Naive thymus-derived CD4-positive, alpha-beta T cell (primary cell): ENCODE data around the gene RBFOX1. TPM values are rescaled to one million over a fixed set of nuclear protein-coding genes. Genes with fewer than 3 reads are reported as not detected.

Experiments
- ATAC-seq: fragments of 150-1000 bp; cut with Tn5 transposase; 2 replicates; pipeline ENCODE4 v1.10.0; 2021; ENCODE audit warnings: mild to moderate bottlenecking, moderate library complexity
- CTCF ChIA-PET: fragments of 350-600 bp; sonication (Branson Sonifier 250); formaldehyde crosslinking; loops from one replicate; lab custom pipeline; 2021; ENCODE audit warnings: antibody characterized with exemption; lab: Charles Lee
- POLR2A ChIA-PET: fragments of 350-600 bp; sonication (Branson Sonifier 250); formaldehyde crosslinking; loops from one replicate; lab custom pipeline; 2021; ENCODE audit warnings: antibody characterized with exemption, inconsistent platforms; lab: Charles Lee
- DNase-seq, 9 donors: peaks; one replicate each; pipeline versions ENCODE4 v3.0.0 to v3.0.0-alpha.2; 2020 to 2022; ENCODE audit warnings: mixed read lengths in 1 of 9
- H3K27ac ChIP-seq: one replicate; pipeline ENCODE4 v1.7.0; 2013; ENCODE audit warnings: mild to moderate bottlenecking, low read depth, low read length, moderate library complexity
- H3K27me3 ChIP-seq, 2 donors: one replicate each; pipeline ENCODE4 v1.7.0; 2013; ENCODE audit warnings: low read length in 2 of 2, mild to moderate bottlenecking in 2 of 2, moderate library complexity in 2 of 2; ENCODE audit not compliant: control insufficient read depth in 2 of 2, insufficient read depth in 2 of 2
- H3K36me3 ChIP-seq, 3 experiments: 1 replicate in 2 of 3; 2 replicates in 1 of 3; pipeline ENCODE4 v1.7.0; 2013; ENCODE audit warnings: low read length in 3 of 3, mild to moderate bottlenecking in 3 of 3, moderate library complexity in 1 of 3; ENCODE audit not compliant: insufficient read depth in 3 of 3, control insufficient read depth in 2 of 3
- H3K4me1 ChIP-seq, 2 donors: one replicate each; pipeline ENCODE4 v1.7.0; 2013; ENCODE audit warnings: low read length in 2 of 2, mild to moderate bottlenecking in 2 of 2, moderate library complexity in 1 of 2; ENCODE audit not compliant: control insufficient read depth in 2 of 2, insufficient read depth in 2 of 2
- H3K4me3 ChIP-seq: 2 replicates; pipeline ENCODE4 v1.7.0; 2013; ENCODE audit warnings: mild to moderate bottlenecking, low read length
- H3K9me3 ChIP-seq, 3 experiments: 1 replicate in 2 of 3; 2 replicates in 1 of 3; pipeline ENCODE4 v1.7.0; 2013; ENCODE audit warnings: low read length in 3 of 3; ENCODE audit not compliant: control insufficient read depth in 2 of 3
- H3K27ac Mint-ChIP-seq, 9 donors: one replicate each; pipeline ENCODE4 v1.8.0; 2020 to 2022; ENCODE audit warnings: mixed read lengths in 9 of 9, mild to moderate bottlenecking in 8 of 9, moderate library complexity in 5 of 9, inconsistent platforms in 2 of 9
- H3K27me3 Mint-ChIP-seq, 5 donors: one replicate each; pipeline ENCODE4 v1.8.0; 2021 to 2022; ENCODE audit warnings: mixed read lengths in 5 of 5, mild to moderate bottlenecking in 1 of 5
- H3K36me3 Mint-ChIP-seq, 5 donors: one replicate each; pipeline ENCODE4 v1.8.0; 2020 to 2022; ENCODE audit warnings: mixed read lengths in 5 of 5, mild to moderate bottlenecking in 3 of 5, inconsistent platforms in 1 of 5
- H3K4me1 Mint-ChIP-seq, 7 donors: one replicate each; pipeline ENCODE4 v1.8.0; 2020 to 2022; ENCODE audit warnings: mixed read lengths in 7 of 7, mild to moderate bottlenecking in 3 of 7, inconsistent platforms in 1 of 7
- H3K4me3 Mint-ChIP-seq, 10 donors: one replicate each; pipeline ENCODE4 v1.8.0; 2020 to 2022; ENCODE audit warnings: mild to moderate bottlenecking in 10 of 10, mixed read lengths in 10 of 10, moderate library complexity in 6 of 10, inconsistent platforms in 2 of 10
- H3K9me3 Mint-ChIP-seq, 11 donors: one replicate each; pipeline ENCODE4 v1.8.0; 2020 to 2022; ENCODE audit warnings: mixed read lengths in 11 of 11, mild to moderate bottlenecking in 4 of 11, inconsistent platforms in 1 of 11, moderate library complexity in 1 of 11
- intact Hi-C, 2 donors: fragments of 100-400 bp; cut with micrococcal nuclease; formaldehyde crosslinking; loops; one replicate each; pipeline ENCODE4 v1.15.1; 2023
- polyA plus RNA-seq, 2 donors: library from polyadenylated mRNA; unstranded; fragments of 300-500 nt; fragmentation: Illumina TruSeq; gene quantifications; one replicate each; pipeline ENCODE4 v1.2.3, GENCODE V29; 2021
- total RNA-seq, 6 experiments: library from RNA in 5 of 6; stranded (reverse) in 5 of 6; gene quantifications; 1 replicate in 5 of 6; 2 replicates in 1 of 6; pipeline ENCODE4 v1.2.3 and lab custom pipeline; 2021 to 2026

RBFOX1 gene
- total and polyA plus RNA-seq, 7 experiments from 2014 or later: not detected

- Mint-ChIP-seq H3K9me3 (peaks cover 0 to 24% (median 10%) of the 10 kb centered on the region in 11 donors), H3K27me3 (no peaks in the 10 kb centered on the region), H3K27ac (no peak overlapping the region), H3K4me1 (no peaks in the 10 kb centered on the region), H3K4me3 (no peak overlapping the region), H3K36me3 (no peaks in the 10 kb centered on the region)
- Histone ChIP-seq H3K27me3 (no peaks in the 10 kb centered on the region), H3K9me3 (no peaks in the 10 kb centered on the region), H3K36me3 (no peaks in the 10 kb centered on the region), H3K4me1 (no peaks in the 10 kb centered on the region), H3K27ac (no peak overlapping the region), H3K4me3 (no peak overlapping the region)
- POLR2A ChIA-PET: no interaction called here
- ATAC-seq (no peak), DNase-seq (no peak)
- intact Hi-C loops: no loop called here
- CTCF ChIA-PET: no interaction called here
Measured at GRCh38 chr16:7744546-7745264, 412.1 kb downstream of the RBFOX1 start.

GRCh38 chr16:7745276-7745675 lies 412.6 kb downstream of the RBFOX1 start:
- no peaks in the 10 kb centered on the region for H3K9me3 ChIP-seq
- intact Hi-C loops: no loop called here
- Mint-ChIP-seq H3K36me3 (no peaks in the 10 kb centered on the region), H3K27ac (no peak overlapping the region), H3K27me3 (no peaks in the 10 kb centered on the region), H3K4me3 (no peak overlapping the region), H3K9me3 (peaks cover under 1 to 21% (median 10%) of the 10 kb centered on the region in 11 donors), H3K4me1 (no peaks in the 10 kb centered on the region)
- ChIA-PET POLR2A (no interaction called here), CTCF (no interaction called here)
- H3K27ac ChIP-seq: no peak overlapping the region
- H3K36me3 ChIP-seq: no peaks in the 10 kb centered on the region
- no peaks in the 10 kb centered on the region for H3K4me1 ChIP-seq
- H3K27me3 ChIP-seq: no peaks in the 10 kb centered on the region
- no peak overlapping the region for H3K4me3 ChIP-seq
- DNase-seq (no peak), ATAC-seq (no peak)

- H3K27me3 Mint-ChIP-seq: no peaks in the 10 kb centered on the region
- Histone ChIP-seq H3K27ac (no peak overlapping the region), H3K4me3 (no peak overlapping the region), H3K36me3 (no peaks in the 10 kb centered on the region), H3K27me3 (no peaks in the 10 kb centered on the region), H3K4me1 (no peaks in the 10 kb centered on the region), H3K9me3 (no peaks in the 10 kb centered on the region)
- H3K27ac Mint-ChIP-seq: no peak overlapping the region
- CTCF ChIA-PET: no interaction called here
- no peak overlapping the region for H3K4me3 Mint-ChIP-seq
- no peaks in the 10 kb centered on the region for H3K4me1 Mint-ChIP-seq
- H3K36me3 Mint-ChIP-seq: no peaks in the 10 kb centered on the region
- no peak for ATAC-seq
- no peak for DNase-seq
- POLR2A ChIA-PET: no interaction called here
- intact Hi-C loops: no loop called here
- H3K9me3 Mint-ChIP-seq: peaks cover 1 to 16% (median 7%) of the 10 kb centered on the region in 11 donors
Measured at GRCh38 chr16:7746941-7747340, 414.3 kb downstream of the RBFOX1 start.

- Histone ChIP-seq H3K4me3 (no peak overlapping the region), H3K27ac (no peak overlapping the region), H3K36me3 (no peaks in the 10 kb centered on the region), H3K9me3 (no peaks in the 10 kb centered on the region), H3K27me3 (no peaks in the 10 kb centered on the region), H3K4me1 (no peaks in the 10 kb centered on the region)
- POLR2A ChIA-PET: no interaction called here
- H3K9me3 Mint-ChIP-seq: peaks cover 1 to 17% (median 7%) of the 10 kb centered on the region in 11 donors
- no peaks in the 10 kb centered on the region for H3K27me3 Mint-ChIP-seq
- no peak for DNase-seq
- no peaks in the 10 kb centered on the region for H3K4me1 Mint-ChIP-seq
- H3K27ac Mint-ChIP-seq: no peak overlapping the region
- no peak overlapping the region for H3K4me3 Mint-ChIP-seq
- CTCF ChIA-PET: no interaction called here
- no peaks in the 10 kb centered on the region for H3K36me3 Mint-ChIP-seq
- intact Hi-C loops: no loop called here
- no peak for ATAC-seq
Measured at GRCh38 chr16:7748522-7748921, 415.9 kb downstream of the RBFOX1 start.

GRCh38 chr16:7755347-7755882 lies 422.8 kb downstream of the RBFOX1 start:
- no peak for DNase-seq
- H3K4me3 ChIP-seq: no peak overlapping the region
- Mint-ChIP-seq H3K9me3 (peaks cover 0 to 18% (median 4%) of the 10 kb centered on the region in 11 donors), H3K4me3 (no peak overlapping the region), H3K4me1 (no peaks in the 10 kb centered on the region), H3K36me3 (no peaks in the 10 kb centered on the region), H3K27ac (no peak overlapping the region), H3K27me3 (no peaks in the 10 kb centered on the region)
- no peaks in the 10 kb centered on the region for H3K27me3 ChIP-seq
- no peaks in the 10 kb centered on the region for H3K4me1 ChIP-seq
- no peaks in the 10 kb centered on the region for H3K36me3 ChIP-seq
- H3K27ac ChIP-seq: no peak overlapping the region
- H3K9me3 ChIP-seq: no peaks in the 10 kb centered on the region
- ChIA-PET POLR2A (no interaction called here), CTCF (no interaction called here)
- intact Hi-C loops: no loop called here
- ATAC-seq: no peak
